Measurements from ENCODE around the gene IL4. TPM values are rescaled to one million over a fixed set of nuclear protein-coding genes. Genes with fewer than 3 reads are reported as not detected.

The IL4 gene
- polyA plus RNA-seq, 3 donors: not detected

DNA sequence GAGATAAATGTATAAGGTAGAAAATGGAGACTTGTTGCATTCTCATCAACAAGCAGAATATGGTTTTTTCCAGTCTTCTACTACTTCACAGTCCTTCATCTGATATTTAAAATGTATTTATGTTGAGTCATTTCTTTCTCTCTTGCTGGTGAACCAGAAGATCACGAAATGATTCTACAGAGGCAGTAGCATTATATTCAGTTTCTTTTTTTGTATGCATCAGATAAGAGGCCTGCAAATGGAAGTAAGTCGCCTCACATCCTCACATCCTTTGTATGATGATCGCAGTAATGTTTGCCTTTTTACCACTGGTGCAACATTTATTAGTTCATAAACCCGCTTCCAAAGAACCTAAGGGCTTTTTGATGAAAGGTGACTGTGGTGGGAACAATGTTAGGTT is 37.9 kb upstream of the IL4 start:
- H3K9me3 ChIP-seq (replicated peaks in 1 of 2; ENCODE audit: control insufficient read depth in 1 of 2, insufficient read depth in 1 of 2, low read length in 2 of 2): no peaks in the 10 kb centered on the region
- no peak for DNase-seq
- no peak overlapping the region for H3K27ac ChIP-seq (ENCODE audit: low read depth in 1 of 2, low read length in 2 of 2)
- H4K20me1 ChIP-seq (ENCODE audit: insufficient read depth, low read length): no peaks in the 10 kb centered on the region
- no peak overlapping the region for H3K4me3 Mint-ChIP-seq
- no CpG with 5 or more reads among the region's 4 CpGs for whole genome bisulfite sequencing (ENCODE audit: insufficient coverage)
- no peaks in the 10 kb centered on the region for H3K27me3 Mint-ChIP-seq (ENCODE audit: low read depth in 3 of 3)
- intact Hi-C loops (cut with micrococcal nuclease): no loop called here
- no peak overlapping the region for H3K4me3 ChIP-seq (replicated peaks in 1 of 3; ENCODE audit: low read depth in 2 of 3, low read length in 3 of 3)
- no peaks in the 10 kb centered on the region for H3K9me3 Mint-ChIP-seq
- no peaks in the 10 kb centered on the region for H3K4me1 Mint-ChIP-seq
- no peak overlapping the region for H3K9ac ChIP-seq (ENCODE audit: insufficient read depth, low read length, poor library complexity, severe bottlenecking)
- TF ChIP-seq, protein P1, sequence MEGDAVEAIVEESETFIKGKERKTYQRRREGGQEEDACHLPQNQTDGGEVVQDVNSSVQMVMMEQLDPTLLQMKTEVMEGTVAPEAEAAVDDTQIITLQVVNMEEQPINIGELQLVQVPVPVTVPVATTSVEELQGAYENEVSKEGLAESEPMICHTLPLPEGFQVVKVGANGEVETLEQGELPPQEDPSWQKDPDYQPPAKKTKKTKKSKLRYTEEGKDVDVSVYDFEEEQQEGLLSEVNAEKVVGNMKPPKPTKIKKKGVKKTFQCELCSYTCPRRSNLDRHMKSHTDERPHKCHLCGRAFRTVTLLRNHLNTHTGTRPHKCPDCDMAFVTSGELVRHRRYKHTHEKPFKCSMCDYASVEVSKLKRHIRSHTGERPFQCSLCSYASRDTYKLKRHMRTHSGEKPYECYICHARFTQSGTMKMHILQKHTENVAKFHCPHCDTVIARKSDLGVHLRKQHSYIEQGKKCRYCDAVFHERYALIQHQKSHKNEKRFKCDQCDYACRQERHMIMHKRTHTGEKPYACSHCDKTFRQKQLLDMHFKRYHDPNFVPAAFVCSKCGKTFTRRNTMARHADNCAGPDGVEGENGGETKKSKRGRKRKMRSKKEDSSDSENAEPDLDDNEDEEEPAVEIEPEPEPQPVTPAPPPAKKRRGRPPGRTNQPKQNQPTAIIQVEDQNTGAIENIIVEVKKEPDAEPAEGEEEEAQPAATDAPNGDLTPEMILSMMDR (IDR thresholded peaks at IDR 0.05): no peak
- H3K27ac Mint-ChIP-seq: no peak overlapping the region
- peaks cover 54 to 71% of the 10 kb centered on the region in 2 donors for H3K36me3 Mint-ChIP-seq
- peaks cover 43 to 72% of the 10 kb centered on the region in 2 donors for H3K36me3 ChIP-seq (replicated peaks in 1 of 2; ENCODE audit: control insufficient read depth in 1 of 2, insufficient read depth in 2 of 2, low read length in 2 of 2)
- H3K79me2 ChIP-seq (ENCODE audit: insufficient read depth, low read length): no peaks in the 10 kb centered on the region
- H3K27me3 ChIP-seq (ENCODE audit: control insufficient read depth in 2 of 2, insufficient read depth in 2 of 2, low read length in 2 of 2): no peaks in the 10 kb centered on the region
- H2AFZ ChIP-seq (ENCODE audit: insufficient read depth, low read depth, low read length, poor library complexity, severe bottlenecking): no peak overlapping the region
- H3K4me1 ChIP-seq (ENCODE audit: control insufficient read depth in 1 of 2, insufficient read depth in 2 of 2, low read length in 2 of 2): no peaks in the 10 kb centered on the region
- H3K4me2 ChIP-seq (replicated peaks; ENCODE audit: extremely low read depth, low read length, poor library complexity, severe bottlenecking): no peak overlapping the region

DNA sequence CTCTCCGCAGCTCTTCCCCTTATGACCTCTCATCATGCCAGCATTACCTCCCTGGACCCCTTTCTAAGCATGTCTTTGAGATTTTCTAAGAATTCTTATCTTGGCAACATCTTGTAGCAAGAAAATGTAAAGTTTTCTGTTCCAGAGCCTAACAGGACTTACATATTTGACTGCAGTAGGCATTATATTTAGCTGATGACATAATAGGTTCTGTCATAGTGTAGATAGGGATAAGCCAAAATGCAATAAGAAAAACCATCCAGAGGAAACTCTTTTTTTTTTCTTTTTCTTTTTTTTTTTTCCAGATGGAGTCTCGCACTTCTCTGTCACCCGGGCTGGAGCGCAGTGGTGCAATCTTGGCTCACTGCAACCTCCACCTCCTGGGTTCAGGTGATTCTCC is 36.5 kb upstream of the IL4 start:
- peaks cover 61 to 75% of the 10 kb centered on the region in 2 donors for H3K36me3 Mint-ChIP-seq

More for the DNA sequence above, 36.5 kb upstream of the IL4 start:
- Histone ChIP-seq H3K4me1 (ENCODE audit: control insufficient read depth in 1 of 2, insufficient read depth in 2 of 2, low read length in 2 of 2) (no peaks in the 10 kb centered on the region), H3K27ac (ENCODE audit: low read depth in 1 of 2, low read length in 2 of 2) (no peak overlapping the region), H3K27me3 (ENCODE audit: control insufficient read depth in 2 of 2, insufficient read depth in 2 of 2, low read length in 2 of 2) (no peaks in the 10 kb centered on the region), H3K36me3 (replicated peaks in 1 of 2; ENCODE audit: control insufficient read depth in 1 of 2, insufficient read depth in 2 of 2, low read length in 2 of 2) (peaks cover 52 to 74% of the 10 kb centered on the region in 2 donors), H3K9me3 (replicated peaks in 1 of 2; ENCODE audit: control insufficient read depth in 1 of 2, insufficient read depth in 1 of 2, low read length in 2 of 2) (no peaks in the 10 kb centered on the region), H3K79me2 (ENCODE audit: insufficient read depth, low read length) (no peaks in the 10 kb centered on the region), H3K9ac (ENCODE audit: insufficient read depth, low read length, poor library complexity, severe bottlenecking) (no peak overlapping the region), H4K20me1 (ENCODE audit: insufficient read depth, low read length) (no peaks in the 10 kb centered on the region), H3K4me3 (replicated peaks in 1 of 3; ENCODE audit: low read depth in 2 of 3, low read length in 3 of 3) (no peak overlapping the region), H2AFZ (ENCODE audit: insufficient read depth, low read depth, low read length, poor library complexity, severe bottlenecking) (no peak overlapping the region), H3K4me2 (replicated peaks; ENCODE audit: extremely low read depth, low read length, poor library complexity, severe bottlenecking) (no peak overlapping the region)
- no peak for DNase-seq
- Mint-ChIP-seq H3K9me3 (no peaks in the 10 kb centered on the region), H3K27ac (no peak overlapping the region), H3K27me3 (ENCODE audit: low read depth in 3 of 3) (no peaks in the 10 kb centered on the region), H3K4me1 (no peaks in the 10 kb centered on the region), H3K4me3 (no peak overlapping the region)
- TF ChIP-seq, protein P1 (IDR thresholded peaks at IDR 0.05): no peak
- no CpG with 5 or more reads among the region's 4 CpGs for WGBS (ENCODE audit: insufficient coverage)
- intact Hi-C loops (cut with micrococcal nuclease): no loop called here
